ENCODE results near the gene ZNF414.

DNA sequence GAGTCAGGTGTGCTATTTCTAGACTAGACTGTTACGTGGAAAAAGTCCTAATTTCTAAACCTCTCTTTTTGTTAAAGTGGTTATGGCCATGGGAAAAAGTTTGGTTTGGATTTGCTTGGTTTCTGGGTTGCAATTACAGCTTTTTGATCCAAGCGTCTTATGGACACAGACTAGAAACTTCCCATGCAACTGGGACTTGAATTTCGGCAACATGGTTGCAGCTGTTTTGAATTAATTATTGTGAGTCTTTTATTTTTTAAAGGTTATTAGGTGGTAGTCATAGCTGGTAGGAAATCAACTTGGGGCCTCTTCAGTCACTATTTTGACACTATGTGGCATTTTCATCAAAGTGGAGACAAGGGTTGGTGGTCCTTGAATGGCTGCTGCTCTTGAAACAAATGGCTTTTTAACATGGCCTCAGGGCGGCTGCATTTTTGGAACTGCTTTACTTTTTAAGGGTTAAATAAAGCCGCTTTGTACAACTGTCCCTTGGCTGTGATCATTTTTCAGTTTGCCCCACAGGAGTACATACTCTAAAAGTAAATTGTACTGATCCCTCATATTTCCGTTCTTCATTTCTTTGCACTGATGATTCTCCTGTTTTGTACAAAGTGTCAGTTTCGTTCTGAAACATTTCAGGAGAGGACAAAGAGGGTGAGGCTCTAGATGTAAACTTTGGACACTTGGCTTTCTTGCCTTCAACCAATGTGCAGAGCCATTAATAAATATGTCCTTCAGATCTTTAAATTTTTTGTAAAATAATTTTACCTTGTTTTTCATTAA is 53.3 kb downstream of the ZNF414 start:
- TF ChIP-seq, protein P1, sequence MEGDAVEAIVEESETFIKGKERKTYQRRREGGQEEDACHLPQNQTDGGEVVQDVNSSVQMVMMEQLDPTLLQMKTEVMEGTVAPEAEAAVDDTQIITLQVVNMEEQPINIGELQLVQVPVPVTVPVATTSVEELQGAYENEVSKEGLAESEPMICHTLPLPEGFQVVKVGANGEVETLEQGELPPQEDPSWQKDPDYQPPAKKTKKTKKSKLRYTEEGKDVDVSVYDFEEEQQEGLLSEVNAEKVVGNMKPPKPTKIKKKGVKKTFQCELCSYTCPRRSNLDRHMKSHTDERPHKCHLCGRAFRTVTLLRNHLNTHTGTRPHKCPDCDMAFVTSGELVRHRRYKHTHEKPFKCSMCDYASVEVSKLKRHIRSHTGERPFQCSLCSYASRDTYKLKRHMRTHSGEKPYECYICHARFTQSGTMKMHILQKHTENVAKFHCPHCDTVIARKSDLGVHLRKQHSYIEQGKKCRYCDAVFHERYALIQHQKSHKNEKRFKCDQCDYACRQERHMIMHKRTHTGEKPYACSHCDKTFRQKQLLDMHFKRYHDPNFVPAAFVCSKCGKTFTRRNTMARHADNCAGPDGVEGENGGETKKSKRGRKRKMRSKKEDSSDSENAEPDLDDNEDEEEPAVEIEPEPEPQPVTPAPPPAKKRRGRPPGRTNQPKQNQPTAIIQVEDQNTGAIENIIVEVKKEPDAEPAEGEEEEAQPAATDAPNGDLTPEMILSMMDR (IDR thresholded peaks at IDR 0.05): no peak
- no peak for TF ChIP-seq EZH2 (IDR thresholded peaks at IDR 0.05; ENCODE audit: borderline replicate concordance, insufficient read depth, low read depth, low read length, poor library complexity, severe bottlenecking)

Measured in B cell (primary cell).